K562 (cell line): ENCODE data around the gene CPT1B. TPM values are rescaled to one million over a fixed set of nuclear protein-coding genes. Genes with fewer than 3 reads are reported as not detected.
"Not testable (repeated sequence)": the region's sequence is repeated elsewhere in the genome, so short reads cannot be mapped to it uniquely, and the experiment has no call there.

ENCODE experiments used
- ATAC-seq: fragments of 200-7000 bp; cut with Tn5 transposase; 3 replicates; pipeline ENCODE4 v1.9.1; 2020; ENCODE audit warnings: moderate library complexity
- BruUV-seq: library from RNA; stranded (reverse); fragments of 400-500 nt; replicated peaks from 2 replicates; lab custom pipeline; 2021; lab: Mats Ljungman, UMichigan
- CTCF ChIA-PET: fragments of 300-600 bp; formaldehyde crosslinking; extraction: SDS; loops from one replicate; lab custom pipeline; 2021; ENCODE audit warnings: low intra/inter-chr PET ratio; lab: Yijun Ruan, JAX
- POLR2A ChIA-PET: fragments of 300-600, 350-650 bp; sonication (Branson Sonifier 250); formaldehyde crosslinking; extraction: SDS; loops from one replicate; lab custom pipeline; 2021; ENCODE audit warnings: antibody characterized with exemption, inconsistent platforms; lab: Yijun Ruan, JAX
- DNase-seq, 4 experiments: peaks; one replicate each; pipeline versions ENCODE4 v3.0.0 to v3.0.0-alpha.2; 2011 to 2018; ENCODE audit warnings: low spot score in 3 of 4, mixed read lengths in 3 of 4; ENCODE audit errors: extremely low read depth in 1 of 4
- FAIRE-seq: peaks from 2 replicates; lab custom pipeline; 2011; peaks lifted over from hg19 to GRCh38; lab: Jason Lieb, UNC
- H2AFZ ChIP-seq: 2 replicates; pipeline ENCODE4 v1.6.0; 2011; ENCODE audit warnings: low read depth, low read length, control low read depth, inconsistent platforms
- H3K27ac ChIP-seq: fragments of 200-600 bp; 3 replicates; pipeline ENCODE4 v1.8.0; 2011; ENCODE audit warnings: low read depth, mild to moderate bottlenecking, control low read depth, inconsistent platforms, low read length, moderate library complexity, mixed read lengths; ENCODE audit errors: extremely low read depth
- H3K27me3 ChIP-seq, 2 experiments: fragments of 300-600 bp in 1 of 2; 2 replicates in 1 of 2; 3 replicates in 1 of 2; pipeline versions ENCODE4 v1.6.0 to v1.8.0; 2011; ENCODE audit warnings: inconsistent platforms in 2 of 2, low read length in 2 of 2, mild to moderate bottlenecking in 1 of 2, mixed read lengths in 1 of 2, moderate library complexity in 1 of 2; ENCODE audit not compliant: control insufficient read depth in 2 of 2, insufficient read depth in 2 of 2
- H3K36me3 ChIP-seq: fragments of 300-600 bp; 3 replicates; pipeline ENCODE4 v1.8.0; 2011; ENCODE audit warnings: mild to moderate bottlenecking, low read length, inconsistent platforms; ENCODE audit not compliant: control insufficient read depth, insufficient read depth
- H3K4me1 ChIP-seq, 2 experiments: fragments of 200-600 bp in 1 of 2; replicated peaks in 1 of 2; 2 replicates in 1 of 2; 3 replicates in 1 of 2; pipeline versions ENCODE4 v1.5.1 to v1.8.0; 2011; ENCODE audit warnings: inconsistent platforms in 2 of 2, low read length in 2 of 2, mild to moderate bottlenecking in 1 of 2, mixed read lengths in 1 of 2, moderate library complexity in 1 of 2; ENCODE audit not compliant: control insufficient read depth in 2 of 2, insufficient read depth in 2 of 2
- H3K4me2 ChIP-seq: 2 replicates; pipeline ENCODE4 v1.6.1; 2011; ENCODE audit warnings: low read length, control low read depth, inconsistent platforms, mixed read lengths; ENCODE audit not compliant: insufficient read depth
- H3K4me3 ChIP-seq: fragments of 200-600 bp; sonication (generic), shearing (Covaris generic); 2 replicates; pipeline ENCODE4 v1.5.1; 2016; ENCODE audit warnings: control low read depth, inconsistent platforms
- H3K79me2 ChIP-seq: fragments of 200-600 bp; 3 replicates; pipeline ENCODE4 v1.8.0; 2011; ENCODE audit warnings: low read length, inconsistent platforms; ENCODE audit not compliant: control insufficient read depth, insufficient read depth
- H3K9ac ChIP-seq, 2 experiments: 2 replicates each; pipeline versions ENCODE4 v1.6.0 to v1.6.1; 2011; ENCODE audit warnings: low read depth in 2 of 2, low read length in 2 of 2, control low read depth in 1 of 2, inconsistent platforms in 1 of 2, mild to moderate bottlenecking in 1 of 2, mixed read lengths in 1 of 2; ENCODE audit not compliant: insufficient read depth in 1 of 2
- H3K9me1 ChIP-seq: one replicate; pipeline ENCODE4 v1.6.0; 2011; ENCODE audit warnings: inconsistent platforms, mild to moderate bottlenecking, low read length, moderate library complexity; ENCODE audit not compliant: control insufficient read depth, insufficient read depth
- H3K9me3 ChIP-seq: replicated peaks from 2 replicates; pipeline ENCODE4 v1.5.1; 2011; ENCODE audit warnings: low read depth, low read length, inconsistent platforms; ENCODE audit not compliant: control insufficient read depth, insufficient read depth
- H4K20me1 ChIP-seq: replicated peaks from 2 replicates; pipeline ENCODE4 v1.6.1; 2011; ENCODE audit warnings: low read length, inconsistent platforms, mixed read lengths; ENCODE audit not compliant: control insufficient read depth, insufficient read depth
- RBFOX2 ChIP-seq: fragments of 200-400 bp; formaldehyde crosslinking; IDR thresholded peaks from 2 replicates; pipeline ENCODE4 v1.6.1; 2017; ENCODE audit warnings: low read depth, mild to moderate bottlenecking, low read length, moderate library complexity
- ZNF121 ChIP-seq: sonication (generic); formaldehyde crosslinking; conservative IDR thresholded peaks from 2 replicates; pipeline ENCODE4 v1.8.0; 2022; ENCODE audit warnings: missing genetic modification reagents
- ZNF408 ChIP-seq: fragments of 250-450 bp; sonication (Bioruptor Pico); IDR thresholded peaks from 2 replicates; pipeline ENCODE4 v1.4.0; 2020; ENCODE audit warnings: low read depth, mild to moderate bottlenecking, moderate library complexity
- WGBS: fragments of 100-300 bp; shearing (Covaris generic); methylation state at CpG from one replicate; pipeline ENCODE4 v1.1.6; 2016; ENCODE audit warnings: low coverage, mixed read lengths; ENCODE audit not compliant: insufficient coverage; ENCODE audit errors: missing lambda C conversion rate; 5-methylcytosine and 5-hydroxymethylcytosine counted together
- in situ Hi-C: fragments of 300-500 bp; cut with MboI; formaldehyde crosslinking; loops from 4 replicates; pipeline ENCODE4 v1.15.0; 2018; ENCODE audit warnings: inconsistent platforms, mixed read lengths
- intact Hi-C: fragments of 100-400 bp; cut with micrococcal nuclease; formaldehyde crosslinking; loops from 2 replicates; pipeline ENCODE4 v1.14.2; 2022
- polyA plus RNA-seq, 8 experiments: library from polyadenylated mRNA; depleted of rRNA in 4 of 8; stranded (reverse) in 5 of 8; unstranded in 3 of 8; fragments of >200 nt; fragmentation: Nextera tagmentation in 2 of 8; fragmentation: Illumina TruSeq in 1 of 8; extraction: Ambion mirVana in 2 of 8; extraction: Trizol in 1 of 8; gene quantifications; 2 replicates each; pipeline versions ENCODE4 v1.2.1 to v1.2.3, GENCODE V29; 2011 to 2014; ENCODE audit warnings: inconsistent platforms in 1 of 8, missing spikeins in 1 of 8
- total RNA-seq, 7 experiments: library from RNA; depleted of rRNA in 6 of 7; stranded (reverse); fragments of >200 nt in 6 of 7; fragmentation: Illumina TruSeq in 2 of 7; extraction: Trizol in 2 of 7; gene quantifications; 2 replicates each; pipeline versions ENCODE4 v1.2.1 to v1.2.3, GENCODE V29; 2011 to 2021; ENCODE audit warnings: low replicate concordance in 1 of 7

Gene CPT1B
- total and polyA plus RNA-seq, 9 of the 15 experiments (the other 6 are each of a cell fraction or from before 2014, with no cell fraction given): 0.35 to 6.1 (median 2.6) TPM

DNA sequence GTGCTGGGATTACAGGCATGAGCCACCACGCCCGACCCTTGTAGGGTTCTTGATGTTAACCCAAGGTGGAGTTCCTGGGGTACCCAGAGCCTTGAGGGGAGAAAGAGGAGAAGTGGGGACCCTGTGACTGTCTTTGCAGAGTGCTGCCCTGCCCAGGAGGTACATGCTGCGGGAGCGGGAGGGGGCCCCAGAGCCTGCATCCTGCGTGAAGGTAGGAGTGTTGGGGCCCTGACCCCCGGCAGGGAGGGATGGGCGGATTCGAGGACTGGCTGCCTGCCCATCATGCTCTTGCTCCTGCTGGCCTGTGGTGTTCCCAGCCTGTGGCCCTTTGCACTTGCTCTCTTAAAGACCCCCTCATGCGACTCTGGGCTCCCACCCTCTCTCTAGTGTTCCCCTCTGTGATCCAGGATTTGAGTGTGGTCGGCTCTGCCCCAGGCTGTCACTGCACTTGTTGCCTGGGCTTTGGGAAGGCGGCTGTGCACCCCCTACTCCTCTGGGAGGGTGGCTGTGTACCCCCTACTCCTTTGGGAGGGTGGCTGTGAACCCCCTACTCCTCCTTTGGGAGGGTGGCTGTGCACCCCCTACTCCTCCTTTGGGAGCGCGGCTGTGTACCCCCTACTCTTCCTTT lies 57.3 kb downstream of the CPT1B start:
- Histone ChIP-seq H3K4me3 (no peak overlapping the region), H3K9ac (no peak overlapping the region), H3K27me3 (no peaks in the 10 kb centered on the region), H3K9me1 (no peaks in the 10 kb centered on the region), H3K36me3 (peaks cover 77% of the 10 kb centered on the region; the same call in 1 of the 3 replicates), H3K4me2 (no peak overlapping the region), H3K79me2 (peaks cover 25% of the 10 kb centered on the region), H3K27ac (no peak overlapping the region), H3K9me3 (no peaks in the 10 kb centered on the region), H3K4me1 (peaks cover 0 to 33% of the 10 kb centered on the region in 2 experiments; a peak in 3 of 5 replicates), H4K20me1 (peaks cover 12% of the 10 kb centered on the region; the same call in 1 of the 2 replicates), H2AFZ (no peak overlapping the region)
- TF ChIP-seq ZNF408 (no peak), RBFOX2 (peak; percentile 8; the same call in 1 of the 2 replicates)
- FAIRE-seq (no peak), ATAC-seq (no peak), DNase-seq (no peak)
- POLR2A ChIA-PET: interaction anchor here (0.8 to 5.3 kb wide), 2 partner anchors 11 to 49 kb away, joined by 3 to 65 read pairs; partner anchors contain the start of genes LMF2 and NCAPH2
- no TSS peak for BruUV-seq
- in situ Hi-C loops: loop anchor here (5.0 kb wide), 1 partner anchor 46 kb away; no protein-coding TSS in a partner anchor
- 93% methylated on average over 3 of the region's 13 CpGs for WGBS
- intact Hi-C loops: no loop called here
- CTCF ChIA-PET: no interaction called here

DNA sequence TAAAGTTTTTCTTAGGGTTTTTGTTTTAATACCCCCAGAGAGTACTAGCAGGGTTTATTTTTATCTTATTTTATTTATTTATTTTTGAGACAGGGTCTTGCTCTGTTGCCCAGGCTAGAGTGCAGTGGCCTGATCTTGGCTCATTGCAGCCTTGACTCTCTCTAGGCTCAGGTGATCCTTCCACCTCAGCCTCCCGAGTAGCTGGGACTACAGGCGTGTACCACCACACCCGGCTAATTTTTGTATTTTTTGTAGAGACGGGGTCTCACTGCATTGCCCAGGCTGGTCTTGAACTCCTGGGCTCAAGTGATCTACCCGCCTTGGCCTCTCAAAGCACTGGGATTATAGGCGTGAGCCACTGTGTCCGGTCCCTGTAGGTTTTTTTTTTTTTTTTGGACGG lies 58.0 kb downstream of the CPT1B start:
- H3K4me3 ChIP-seq, H2AFZ ChIP-seq, FAIRE-seq, POLR2A ChIA-PET, H3K27ac ChIP-seq, H3K9me3 ChIP-seq, DNase-seq, intact Hi-C loops, H3K4me2 ChIP-seq, ATAC-seq, BruUV-seq, H3K9me1 ChIP-seq, H3K9ac ChIP-seq, H3K27me3 ChIP-seq, CTCF ChIA-PET: not testable (repeated sequence)
- Histone ChIP-seq H4K20me1 (peaks cover 12% of the 10 kb centered on the region; the same call in 1 of the 2 replicates), H3K79me2 (peaks cover 26% of the 10 kb centered on the region), H3K36me3 (peaks cover 80% of the 10 kb centered on the region; the same call in 1 of the 3 replicates), H3K4me1 (peaks cover 0 to 25% of the 10 kb centered on the region in 2 experiments; a peak in 3 of 5 replicates)
- 97% methylated on average over 6 of the region's 8 CpGs for WGBS
- in situ Hi-C loops: loop anchor here (5.0 kb wide), 1 partner anchor 47 kb away; no protein-coding TSS in a partner anchor
- TF ChIP-seq ZNF121: peak; percentile 77
